Inflammatory macrophage treated with lipopolysaccharide for 4 hours (primary cell): ENCODE measurements around the gene SEMA3B.

Source experiments
- DNase-seq: peaks from one replicate; pipeline ENCODE4 v3.0.0-alpha.2; 2020

Gene SEMA3B

DNA sequence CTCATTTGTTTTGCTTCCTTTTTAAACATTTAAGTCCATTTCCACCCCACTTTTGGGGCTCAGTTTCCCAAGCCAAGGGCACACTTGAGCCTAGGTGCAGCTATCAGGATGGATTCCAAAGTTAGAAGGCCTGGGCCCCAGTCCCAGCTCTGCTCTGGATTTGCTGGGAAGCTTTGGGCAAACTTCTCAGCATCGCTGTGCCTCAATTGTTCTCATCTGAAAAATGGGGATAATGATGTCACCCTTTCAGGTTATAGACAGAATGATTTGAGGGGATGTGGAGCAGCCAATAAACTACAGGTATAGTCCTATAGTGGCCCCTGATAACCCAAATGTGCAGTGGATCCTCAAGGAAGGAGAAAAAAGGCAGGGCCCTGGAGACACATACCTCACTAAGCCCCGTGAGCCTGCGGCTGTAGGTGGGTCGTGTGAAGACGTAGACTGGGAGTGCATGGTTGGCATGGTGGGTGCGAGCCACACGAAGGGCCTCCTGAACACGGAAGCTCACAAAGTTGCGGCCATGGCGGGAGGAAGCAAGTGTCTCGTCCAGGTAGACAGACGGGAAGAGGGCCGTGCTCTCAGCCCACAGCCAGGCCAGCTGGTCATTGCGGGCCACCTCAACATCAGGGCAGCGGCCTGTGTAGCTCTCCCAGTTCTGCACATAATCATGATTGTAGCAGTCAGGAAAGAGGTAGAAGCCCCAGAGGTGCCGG, 50.4 kb downstream of the SEMA3B start:
- DNase-seq = no peak

DNA sequence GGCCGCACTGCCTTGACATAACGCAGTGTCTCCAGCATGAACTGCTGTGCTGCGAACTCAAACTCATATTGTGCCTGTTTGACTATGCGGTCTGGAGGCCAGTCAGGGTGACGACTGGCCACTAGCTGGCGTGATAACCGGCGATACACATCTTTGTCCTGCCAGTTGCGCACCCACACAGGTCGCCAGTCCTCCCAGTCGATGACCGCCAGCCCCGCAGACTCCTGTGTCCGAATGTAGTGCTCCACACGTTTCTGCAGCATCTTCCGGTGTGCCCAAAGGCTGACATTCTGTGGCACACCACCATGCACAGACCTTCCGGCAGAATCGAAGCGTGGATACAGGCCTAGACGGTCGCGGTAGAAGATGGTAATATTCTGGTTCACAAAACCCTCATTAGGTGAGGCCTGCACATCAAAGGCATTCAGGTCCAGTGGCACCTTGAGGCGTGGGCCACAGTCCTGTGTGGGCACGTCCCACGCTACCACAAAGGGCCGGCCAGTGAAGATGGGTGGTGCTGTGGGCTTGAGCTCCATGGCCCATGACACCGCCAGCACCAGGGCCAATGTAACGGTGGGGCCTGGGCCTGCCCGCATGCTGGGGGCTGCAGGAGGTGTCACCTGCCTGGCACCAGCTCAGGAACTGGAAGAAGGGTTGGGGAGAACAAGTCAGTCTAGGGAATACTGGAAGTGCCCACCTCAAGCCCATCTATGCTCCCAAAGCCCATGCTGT, 51.1 kb downstream of the SEMA3B start:
- no peak for DNase-seq

DNA sequence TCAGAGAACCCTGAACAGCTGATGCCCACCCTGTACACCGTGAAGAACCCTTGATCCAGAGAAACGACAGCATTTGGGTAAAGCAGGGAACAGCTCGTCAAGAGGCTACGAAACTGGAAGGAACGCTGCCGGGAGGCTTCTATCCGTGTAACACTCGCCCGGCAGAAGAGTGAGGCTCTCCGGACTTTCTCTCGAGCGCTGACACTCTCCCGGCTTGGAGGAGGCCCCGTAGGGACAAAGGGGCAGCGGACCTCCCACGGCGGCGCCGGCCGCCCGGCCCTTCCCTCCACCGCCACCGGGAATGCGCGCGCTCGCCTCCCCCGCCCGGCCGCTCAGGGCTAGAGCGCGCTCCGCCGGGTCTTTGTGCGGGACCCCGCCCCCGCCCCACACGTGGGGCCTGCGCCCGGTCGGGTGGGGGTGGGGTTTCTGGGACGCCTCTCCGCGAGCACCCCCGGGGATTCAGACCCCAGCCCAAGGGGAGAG, 51.9 kb downstream of the SEMA3B start:
- DNase-seq = peak; percentile 44

DNA sequence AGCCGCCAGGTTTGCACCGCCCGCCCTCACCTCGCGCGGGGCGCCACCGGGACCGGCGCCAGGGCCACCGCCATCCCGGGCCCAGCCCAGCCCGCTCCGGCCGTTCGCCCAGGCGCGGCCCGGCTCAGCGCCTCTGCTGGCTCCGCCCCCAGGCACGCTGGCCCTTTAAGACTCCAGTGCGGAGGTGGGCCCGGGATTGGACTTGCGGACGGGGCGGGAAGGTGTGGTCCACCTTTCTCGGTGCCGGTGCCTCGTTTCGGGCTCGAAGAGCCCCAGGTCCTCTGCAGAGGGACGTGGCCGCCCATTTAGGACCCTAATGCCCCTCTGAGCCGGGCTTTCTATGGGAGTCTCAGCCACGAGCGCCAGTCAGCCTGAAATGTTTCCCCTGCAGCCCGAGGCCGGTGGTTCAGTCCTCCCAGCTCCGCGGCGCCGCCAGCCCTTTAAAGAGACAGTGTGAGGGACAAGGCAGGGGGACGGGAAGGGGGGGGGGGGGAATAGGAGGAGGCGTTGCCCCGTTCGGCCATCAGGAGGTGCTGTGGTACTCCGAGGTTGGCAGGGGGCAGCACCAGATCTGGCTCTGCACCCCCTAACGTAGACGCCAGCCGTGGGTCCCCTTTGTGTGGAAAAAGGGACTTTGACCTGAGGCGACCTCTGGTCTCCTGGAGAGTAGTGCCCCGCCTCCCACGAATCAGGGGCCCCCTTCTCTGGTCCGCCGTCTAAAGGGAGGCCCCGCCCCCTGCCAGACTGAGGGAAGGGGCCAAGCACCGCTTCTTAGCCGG, 52.6 kb downstream of the SEMA3B start:
- DNase-seq = peak; percentile 88

DNA sequence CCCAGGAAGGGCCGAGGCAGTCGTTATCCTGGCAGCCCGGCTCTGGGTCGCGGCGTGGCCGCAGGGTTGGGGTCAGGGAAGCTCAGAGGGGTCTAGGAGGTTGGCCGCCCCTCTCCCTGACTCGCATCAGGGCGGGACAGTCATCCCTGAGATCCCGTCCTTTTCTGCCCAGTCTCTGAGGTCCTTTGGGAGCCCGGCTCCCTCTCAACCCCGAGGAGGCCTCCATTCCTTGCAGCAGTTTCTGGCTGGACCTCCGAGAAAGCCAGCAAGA, 53.1 kb downstream of the SEMA3B start:
- DNase-seq = no peak

DNA sequence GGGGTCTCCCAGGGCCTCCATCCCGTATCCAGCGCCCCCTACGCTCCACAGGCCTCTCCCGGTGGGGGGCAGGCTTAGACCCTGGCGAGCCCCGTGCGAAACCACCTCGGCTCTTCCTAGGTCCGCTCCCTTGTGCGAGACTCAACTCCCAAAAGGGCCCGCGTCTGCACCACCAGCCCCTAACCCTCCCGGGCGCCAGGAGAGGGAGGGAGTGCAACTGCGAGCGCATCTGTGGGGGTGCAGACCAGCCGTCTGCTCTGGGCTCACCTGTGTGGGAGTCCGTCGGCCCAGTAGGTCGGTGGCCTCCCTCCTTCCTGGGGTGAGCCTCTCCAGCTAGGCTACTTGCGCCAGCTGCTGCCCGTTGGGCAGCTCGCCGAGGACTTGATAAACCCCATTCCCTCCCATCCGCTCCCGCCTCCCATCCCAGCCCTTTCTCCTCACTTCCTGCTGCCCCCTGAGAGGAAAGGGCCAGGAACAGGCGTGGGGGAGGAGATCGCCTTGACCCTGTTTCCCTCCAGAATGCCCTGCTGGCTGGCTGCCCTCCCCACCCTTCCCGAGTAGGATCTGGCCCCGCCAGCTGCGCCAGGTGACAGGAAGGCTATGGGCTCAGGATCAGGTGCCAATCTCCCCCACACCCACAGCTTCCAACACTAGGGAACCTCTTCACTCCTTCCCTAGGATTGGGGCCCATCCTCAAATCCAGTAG, 53.6 kb downstream of the SEMA3B start, which contains the start of gene HYAL2:
Gene HYAL2 (minus strand): TSS at position 360 of the 706 bp plus-strand sequence. CDS start 2,256 bp downstream, outside the sequence.
- DNase-seq = no peak

DNA sequence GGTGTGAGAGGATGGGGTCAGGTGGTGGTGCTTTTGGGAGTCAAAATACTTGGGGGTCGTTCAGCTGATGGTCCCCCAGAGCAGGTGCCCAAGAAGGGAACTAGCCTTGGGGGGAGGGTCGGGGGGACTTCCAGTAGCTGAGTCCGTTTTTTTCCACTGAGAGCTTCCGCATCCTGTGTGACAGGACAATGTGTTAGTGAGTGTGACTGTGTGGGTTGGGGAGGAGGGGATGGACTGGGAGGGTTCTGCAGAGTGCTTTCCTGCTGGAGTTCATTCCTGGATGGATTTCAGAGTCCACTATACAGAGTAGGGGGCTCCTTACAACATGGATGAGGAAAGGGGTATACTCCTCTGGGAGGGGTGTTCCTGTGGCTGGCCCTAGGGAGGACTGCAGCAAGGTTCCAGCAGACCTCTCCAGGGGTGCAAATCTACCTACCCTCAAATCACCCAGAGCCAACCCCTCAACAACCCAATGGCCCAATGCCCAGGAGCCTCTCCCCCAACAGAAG, 54.2 kb downstream of the SEMA3B start:
- peak; percentile 57 for DNase-seq

DNA sequence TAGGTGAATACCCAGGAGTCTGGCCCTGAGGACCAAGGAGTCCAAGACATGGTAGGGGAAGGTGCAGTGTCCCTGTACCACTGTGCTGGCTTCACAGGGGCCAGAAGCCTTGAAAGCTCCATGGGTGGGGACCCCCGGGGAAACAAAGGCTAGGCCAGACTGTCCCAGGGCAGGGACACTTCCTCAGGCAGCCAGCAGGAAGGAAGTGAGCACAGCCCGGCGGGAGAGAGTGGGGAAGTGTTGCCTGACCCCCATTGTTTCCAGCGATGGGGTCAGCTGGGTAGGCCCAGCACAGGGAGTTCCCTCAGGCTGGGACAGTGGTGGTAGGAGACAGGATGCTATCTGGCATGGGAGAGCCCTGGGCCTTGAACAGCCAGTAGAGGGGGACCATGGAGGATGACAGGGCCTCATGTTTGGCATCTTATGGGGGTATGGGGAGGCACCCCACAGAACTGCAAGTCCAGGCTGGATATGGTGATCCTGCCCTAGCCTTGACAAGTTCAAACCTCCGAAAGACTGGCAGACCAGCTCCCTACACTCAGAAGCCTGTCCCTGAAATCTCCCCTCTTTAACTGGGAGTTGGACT, 54.8 kb downstream of the SEMA3B start:
- peak; percentile 34 for DNase-seq

DNA sequence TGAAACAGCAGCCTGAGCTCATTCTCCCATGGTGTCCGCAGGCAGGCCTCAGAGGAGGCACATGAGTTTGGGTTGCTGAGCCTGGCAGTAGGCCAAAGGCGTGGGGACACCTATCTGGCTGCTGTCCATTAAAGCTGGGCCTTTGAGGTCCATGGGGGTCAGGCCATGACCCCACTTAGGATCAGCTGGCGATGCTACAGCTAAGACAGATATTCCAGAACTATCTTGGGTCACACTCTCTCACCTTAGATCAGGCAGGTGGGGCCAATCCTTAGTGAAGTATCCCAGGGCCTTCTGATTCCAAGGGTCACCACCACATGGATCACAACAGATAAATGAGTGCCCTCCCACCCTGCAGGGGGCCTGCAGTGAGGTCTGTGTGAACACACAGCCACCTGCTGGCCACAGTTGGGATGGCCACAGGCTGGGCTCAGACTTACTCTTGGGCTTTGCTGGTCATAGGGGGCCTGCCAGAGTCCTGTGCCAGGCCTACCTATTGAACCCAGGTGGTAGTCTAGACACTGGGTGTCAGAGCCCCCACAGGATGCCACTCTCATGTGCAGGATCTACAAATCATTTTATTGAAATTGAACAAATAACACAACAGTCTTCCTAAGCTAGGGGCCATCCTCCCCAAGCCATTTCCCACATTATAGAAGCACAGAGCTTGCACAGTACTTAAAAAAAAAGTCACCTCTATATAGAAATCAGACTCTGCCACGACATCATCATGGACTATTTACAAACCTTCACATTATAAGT, 55.6 kb downstream of the SEMA3B start:
- DNase-seq = peak; percentile 63

DNA sequence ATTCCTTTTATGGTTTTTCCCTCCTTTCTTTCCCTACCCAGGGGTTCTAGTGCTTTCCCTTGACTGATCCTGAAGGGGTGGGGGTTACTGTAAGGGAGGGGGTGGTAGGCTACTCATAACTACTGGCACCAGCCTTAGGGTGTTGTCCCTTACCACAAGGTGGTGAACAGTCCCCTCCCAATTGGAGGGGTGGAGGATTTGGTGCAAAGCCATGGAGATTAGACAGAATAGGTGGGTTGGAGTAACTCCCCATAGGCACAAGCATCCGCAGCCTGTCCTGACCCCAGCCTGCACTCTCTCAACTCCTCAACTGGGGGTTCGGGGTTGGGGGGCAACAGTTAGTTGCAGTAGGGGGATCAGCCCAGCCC, 56.1 kb downstream of the SEMA3B start:
- no peak for DNase-seq

DNA sequence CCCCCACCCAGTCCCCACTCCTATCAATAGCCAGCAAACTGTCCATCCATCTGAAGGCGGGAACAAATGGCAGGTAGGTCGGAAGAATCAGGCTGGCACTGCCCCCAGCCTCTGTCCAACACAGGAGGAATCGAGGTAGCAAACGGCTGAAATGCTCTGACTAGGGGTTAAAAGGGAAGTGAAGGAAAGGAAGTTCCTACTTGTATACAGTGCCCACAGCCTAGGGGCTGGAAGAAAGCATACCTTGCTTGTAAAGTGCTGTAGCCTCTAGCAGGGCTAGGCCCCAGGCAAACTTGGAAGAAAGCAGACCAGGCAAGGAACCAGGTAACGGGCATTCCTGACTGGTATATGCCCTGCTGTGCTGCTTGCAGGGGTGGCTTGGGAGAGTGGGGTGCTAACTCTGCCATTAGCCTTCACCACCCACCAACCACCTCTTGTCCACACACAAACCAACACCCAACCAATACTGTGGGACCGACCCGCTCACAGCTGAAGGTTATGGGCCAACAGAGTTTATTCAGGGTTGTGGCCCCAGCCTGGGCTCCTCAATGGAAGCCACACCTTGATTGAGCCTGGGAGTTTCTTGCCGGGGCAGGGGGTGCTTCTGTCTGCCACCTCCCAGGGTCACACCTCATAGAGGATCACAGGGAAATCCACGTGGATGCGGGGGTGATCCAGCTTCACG, 56.7 kb downstream of the SEMA3B start:
- no peak for DNase-seq

DNA sequence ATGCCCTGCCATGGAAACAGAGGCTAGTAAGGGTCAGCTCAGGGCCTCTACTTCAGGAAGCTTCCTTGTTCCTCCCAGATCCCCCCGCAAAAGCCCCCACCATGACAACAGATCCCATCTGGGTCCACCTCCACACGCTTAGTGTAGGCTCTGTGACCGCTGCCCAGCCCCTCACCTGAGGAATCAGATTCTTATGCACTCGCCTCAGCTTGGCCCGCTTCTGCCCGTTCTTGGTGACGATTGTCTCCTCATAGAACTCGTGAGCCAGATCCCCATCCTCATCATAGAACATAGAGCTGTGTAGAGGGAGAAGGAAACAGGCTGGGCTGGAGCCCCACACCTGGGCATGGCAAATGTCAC, 57.2 kb downstream of the SEMA3B start:
- no peak for DNase-seq

DNA sequence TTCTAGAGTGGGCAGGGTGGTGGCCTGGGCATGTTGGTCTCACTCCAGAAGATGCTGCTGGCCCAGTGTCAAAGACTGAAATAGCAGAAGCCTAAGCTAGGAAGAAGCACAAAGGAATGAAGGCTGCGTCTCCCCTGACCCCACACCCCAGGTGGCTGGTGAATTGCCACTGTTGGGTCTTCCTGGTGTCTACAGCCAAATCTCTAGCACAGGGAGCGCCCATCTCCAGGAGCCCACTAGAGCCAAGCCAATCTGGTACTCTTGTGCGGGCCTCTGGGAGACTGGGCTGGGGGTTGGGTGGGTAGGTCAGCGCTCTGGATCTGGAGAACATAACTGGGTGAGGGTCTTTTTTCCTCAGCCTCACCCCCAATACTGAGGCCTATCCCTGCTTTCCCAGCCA, 58.2 kb downstream of the SEMA3B start:
- no peak for DNase-seq
